GM18507 (cell line): ENCODE measurements around the gene DEPDC4.
"Not testable (repeated sequence)": the region's sequence is repeated elsewhere in the genome, so short reads cannot be mapped to it uniquely, and the experiment has no call there.

Experiments
- DNase-seq: peaks from one replicate; pipeline ENCODE4 v3.0.0; 2011; ENCODE audit warnings: low read depth; ENCODE audit not compliant: insufficient read length; ENCODE audit errors: extremely low spot score
- FAIRE-seq: peaks from 2 replicates; lab custom pipeline; 2011; peaks lifted over from hg19 to GRCh38; lab: Jason Lieb, UNC

Gene DEPDC4

DNA sequence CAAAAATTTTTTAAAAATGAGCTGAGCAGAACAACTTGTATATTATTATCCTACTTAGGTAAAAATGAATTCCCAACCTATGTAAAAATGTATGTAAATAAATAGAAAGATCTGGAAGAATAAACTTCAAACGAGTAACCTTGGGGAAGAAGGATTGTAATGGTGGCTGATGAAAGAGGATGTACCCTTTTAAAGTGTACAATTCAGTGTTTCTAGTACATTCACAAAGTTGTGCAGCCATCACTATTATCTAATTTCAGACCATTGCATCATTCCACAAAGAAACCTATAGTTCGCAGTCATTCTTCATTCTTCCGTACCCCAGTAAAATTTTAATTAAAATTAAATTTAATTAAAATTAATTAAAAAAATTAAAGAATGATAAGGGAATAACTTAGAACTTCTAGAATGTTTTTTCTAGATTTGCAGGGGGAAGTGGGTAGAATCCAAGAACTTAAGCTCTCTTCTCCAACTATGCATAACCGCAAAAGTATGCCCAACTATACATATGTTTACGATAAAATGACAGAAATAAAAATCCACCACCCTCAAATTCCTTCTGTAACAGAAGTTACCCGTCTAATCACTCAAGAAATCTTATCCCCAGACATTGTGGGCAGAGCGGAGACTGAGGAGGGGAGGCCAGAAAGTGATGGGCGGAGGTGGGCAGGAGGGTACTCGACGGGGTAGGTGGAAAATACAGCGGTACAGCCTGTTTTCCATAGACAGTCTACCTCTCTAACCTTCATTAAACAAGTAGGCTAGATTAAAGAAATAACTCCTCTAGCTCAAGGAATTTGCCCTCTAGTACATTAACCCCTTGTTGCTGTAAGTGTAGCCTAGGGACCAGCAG is 921 bp downstream of the DEPDC4 start:
- DNase-seq (no peak), FAIRE-seq (no peak)

DNA sequence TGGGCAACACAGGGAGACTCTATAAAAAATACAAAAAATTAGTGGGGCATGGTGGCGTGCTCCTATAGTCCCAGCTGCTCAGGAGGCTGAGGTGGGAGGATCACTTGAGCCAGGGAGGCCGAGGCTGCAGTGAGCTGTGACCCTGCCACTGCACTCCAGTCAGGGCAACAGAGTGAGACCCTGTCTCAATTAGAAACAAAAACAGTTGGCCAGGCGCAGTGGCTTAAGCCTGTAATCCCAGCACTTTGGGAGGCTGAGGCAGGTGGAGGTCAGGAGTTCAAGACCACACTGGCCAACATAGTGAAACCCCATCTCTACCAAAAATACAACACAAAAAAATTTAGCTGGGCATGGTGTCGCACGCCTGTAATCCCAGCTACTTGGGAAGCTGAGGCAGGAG is 1.8 kb downstream of the DEPDC4 start:
- not testable (repeated sequence) for DNase-seq, FAIRE-seq

DNA sequence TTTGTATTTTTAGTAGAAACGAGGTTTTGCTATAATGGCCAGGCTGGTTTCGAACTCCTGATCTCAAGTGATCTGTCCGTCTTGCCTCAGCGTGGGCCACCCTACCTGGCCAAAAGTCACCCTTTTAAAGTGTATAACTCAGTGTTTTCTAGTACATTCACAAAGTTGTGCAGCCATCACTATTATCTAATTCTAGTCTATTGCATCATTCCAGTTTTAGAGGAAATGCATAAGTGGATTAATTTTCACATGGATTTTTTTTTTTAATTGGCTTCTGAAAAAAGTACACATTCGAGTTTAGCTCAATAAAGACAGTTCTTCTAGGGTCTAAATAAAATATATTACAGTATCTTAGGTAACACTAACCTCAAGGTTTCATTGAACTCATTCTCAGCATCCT is 3.7 kb downstream of the DEPDC4 start:
- no peak for FAIRE-seq
- DNase-seq: no peak

DNA sequence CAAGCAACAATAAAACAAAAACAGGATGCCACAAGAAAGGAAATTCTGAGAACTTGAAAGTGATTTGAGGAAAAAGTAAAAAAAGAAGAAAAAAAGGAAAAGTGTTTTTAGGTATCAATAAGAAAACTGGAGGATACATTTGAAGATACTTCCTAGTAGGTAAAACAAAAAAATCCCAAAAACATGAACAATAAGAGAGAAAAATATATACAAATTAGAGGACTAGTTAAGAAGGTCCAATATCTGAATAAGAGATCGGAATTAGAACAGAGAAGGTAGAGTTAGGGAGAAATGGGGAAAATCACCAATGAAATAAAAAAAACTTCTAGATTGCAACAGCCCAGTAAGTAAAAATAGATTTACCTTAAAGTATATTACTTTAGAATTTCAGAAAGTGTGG is 8.8 kb downstream of the DEPDC4 start:
- no peak for FAIRE-seq
- DNase-seq: no peak

DNA sequence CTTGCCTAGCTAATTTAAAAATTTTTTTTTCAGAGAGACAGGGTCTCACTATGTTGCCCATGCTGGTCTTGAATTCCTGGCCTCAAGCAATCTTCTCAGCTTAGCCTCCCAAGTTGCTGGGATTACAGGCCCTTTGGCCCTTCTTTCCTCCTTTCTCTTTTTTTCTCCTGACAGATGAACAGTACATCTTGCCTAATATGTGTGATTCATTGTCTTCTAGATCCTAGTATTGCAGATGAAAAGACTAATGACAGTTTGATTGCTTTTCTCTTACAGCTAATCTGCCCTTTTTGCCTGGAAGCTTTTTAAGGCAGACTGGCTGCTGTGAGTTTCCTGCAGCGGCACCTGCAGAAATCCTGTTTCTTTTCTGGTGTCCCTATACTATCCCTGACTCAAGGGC is 12.0 kb downstream of the DEPDC4 start:
- FAIRE-seq (no peak), DNase-seq (no peak)

DNA sequence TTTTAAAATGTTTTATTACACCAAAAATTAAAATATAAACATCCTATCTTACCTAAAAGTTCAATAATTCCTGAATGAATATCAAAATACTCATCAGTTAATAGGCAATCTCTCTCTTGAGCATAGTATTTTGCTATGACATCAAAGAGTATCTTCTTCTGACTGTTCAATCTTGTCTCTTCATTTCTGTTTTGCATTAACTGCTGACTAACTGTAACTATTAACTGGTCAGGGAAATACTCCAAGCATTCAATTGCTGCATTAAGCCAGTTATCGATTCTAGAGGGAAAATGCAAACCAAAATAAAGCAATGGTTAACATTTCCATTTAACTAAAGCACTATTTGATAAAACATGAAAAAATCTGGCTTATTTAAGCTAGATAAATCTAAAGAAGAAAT is 13.4 kb downstream of the DEPDC4 start:
- DNase-seq (no peak), FAIRE-seq (no peak)

DNA sequence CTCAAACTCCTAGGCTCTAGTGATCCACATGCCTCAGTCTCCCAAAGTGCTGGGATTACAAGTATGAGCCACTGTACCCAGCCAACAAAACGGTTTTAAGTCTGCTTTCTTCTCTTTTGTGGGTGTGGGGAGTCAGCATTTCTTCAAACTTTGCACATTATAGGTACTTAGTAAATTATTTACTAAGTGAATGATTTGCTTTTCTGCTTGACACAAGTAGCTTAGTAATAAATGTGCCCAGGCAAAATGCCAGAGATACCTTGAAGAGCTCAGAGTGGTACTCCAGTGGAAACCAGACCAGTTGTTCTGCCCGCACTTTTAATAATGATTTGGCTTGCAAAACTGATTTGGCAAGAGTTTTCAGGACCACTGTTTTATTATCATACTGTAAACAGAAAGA is 15.0 kb downstream of the DEPDC4 start:
- FAIRE-seq (no peak), DNase-seq (no peak)

DNA sequence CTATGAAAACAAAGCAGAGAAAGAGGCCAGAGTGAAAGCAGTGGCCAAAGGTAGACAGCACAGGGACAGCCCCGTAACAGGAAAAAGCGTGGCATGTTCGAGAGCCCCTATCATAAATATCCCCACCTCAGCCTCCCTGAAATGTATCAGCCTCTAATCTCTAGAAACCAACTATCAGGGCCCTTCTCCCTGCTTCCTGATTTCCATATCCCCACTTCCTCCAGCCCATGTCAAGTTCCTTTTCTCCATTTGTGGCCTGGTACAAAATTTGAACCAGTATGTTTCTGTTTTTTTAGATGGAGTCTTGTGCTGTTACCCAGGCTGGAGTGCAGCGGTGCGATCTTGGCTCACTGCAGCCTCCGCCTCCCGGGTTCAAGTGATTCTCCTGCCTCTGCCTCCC is 16.9 kb downstream of the DEPDC4 start:
- FAIRE-seq (no peak), DNase-seq (no peak)

DNA sequence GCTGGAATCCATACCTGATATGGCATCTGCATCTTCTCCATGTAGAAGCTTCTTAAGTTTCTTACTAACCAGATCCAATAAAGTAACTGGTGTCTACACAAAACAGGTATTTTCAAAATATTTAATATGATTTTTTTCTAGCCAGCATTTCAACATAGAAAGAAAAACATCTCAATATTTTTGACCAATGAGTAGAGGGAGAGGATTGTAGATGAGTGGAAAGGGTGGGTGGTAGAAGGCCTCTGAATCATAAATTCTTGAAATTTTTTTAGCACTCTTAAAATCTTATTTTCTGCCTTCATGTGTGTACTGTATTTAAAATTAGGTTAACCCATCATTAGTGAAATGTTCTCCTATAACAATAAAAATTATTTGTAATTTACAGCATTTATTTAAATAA is 18.0 kb downstream of the DEPDC4 start:
- DNase-seq: no peak
- FAIRE-seq: no peak

DNA sequence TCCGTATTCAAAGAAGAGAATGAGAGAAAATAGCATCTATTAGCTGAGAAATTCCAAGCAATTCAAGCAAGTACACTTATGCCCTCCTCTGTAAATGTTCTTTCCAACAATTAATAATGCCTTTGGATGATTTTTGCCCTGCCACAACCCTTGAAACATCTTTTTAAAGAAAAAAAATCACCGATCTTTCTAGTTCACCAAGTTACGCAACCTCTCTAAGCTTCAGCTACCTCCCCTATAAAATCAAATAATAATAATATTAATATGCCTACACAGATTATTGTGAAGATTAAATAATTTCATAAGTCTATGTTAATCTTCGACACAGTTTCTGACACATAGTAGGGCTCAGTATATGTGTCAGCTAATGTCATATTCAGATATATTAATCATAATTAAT is 19.1 kb downstream of the DEPDC4 start:
- FAIRE-seq (no peak), DNase-seq (no peak)

DNA sequence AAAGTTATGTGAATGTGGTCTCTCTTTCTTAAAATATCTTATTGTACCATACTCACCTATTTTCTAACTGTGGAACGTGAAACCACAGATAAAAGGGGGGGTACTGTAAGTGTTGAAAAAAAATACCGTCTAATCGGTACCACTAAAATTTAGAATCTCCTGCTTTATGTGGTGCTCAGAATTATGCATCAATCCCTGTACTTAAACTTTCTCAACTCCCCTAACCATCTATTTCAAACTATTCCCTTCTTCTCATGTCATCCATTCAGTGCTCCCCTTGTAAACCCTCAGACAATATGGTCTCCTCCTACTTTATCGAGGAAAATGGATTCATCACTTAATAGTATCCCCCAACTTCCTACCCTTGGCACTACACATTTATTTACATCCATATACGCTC is 23.7 kb downstream of the DEPDC4 start:
- FAIRE-seq (no peak), DNase-seq (no peak)

DNA sequence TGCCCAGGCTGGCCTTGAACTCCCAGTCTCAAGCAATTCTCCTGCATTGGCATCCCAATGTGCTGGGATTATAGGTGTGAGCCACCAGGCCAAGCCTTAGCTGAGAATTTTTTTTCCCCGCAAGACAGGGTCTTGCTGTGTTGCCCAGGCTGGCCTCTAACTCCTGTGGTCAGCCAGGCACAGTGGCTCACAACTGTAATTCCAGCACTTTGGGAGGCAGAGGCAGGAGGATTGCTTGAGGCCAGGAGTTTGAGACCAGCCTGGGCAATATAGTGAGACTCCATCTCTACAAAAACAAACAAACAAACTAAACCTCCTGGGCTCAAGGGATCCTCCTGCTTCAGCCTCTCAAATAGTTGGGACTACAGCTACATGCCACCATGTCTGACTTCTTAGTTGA is 27.3 kb downstream of the DEPDC4 start:
- FAIRE-seq: no peak
- no peak for DNase-seq

DNA sequence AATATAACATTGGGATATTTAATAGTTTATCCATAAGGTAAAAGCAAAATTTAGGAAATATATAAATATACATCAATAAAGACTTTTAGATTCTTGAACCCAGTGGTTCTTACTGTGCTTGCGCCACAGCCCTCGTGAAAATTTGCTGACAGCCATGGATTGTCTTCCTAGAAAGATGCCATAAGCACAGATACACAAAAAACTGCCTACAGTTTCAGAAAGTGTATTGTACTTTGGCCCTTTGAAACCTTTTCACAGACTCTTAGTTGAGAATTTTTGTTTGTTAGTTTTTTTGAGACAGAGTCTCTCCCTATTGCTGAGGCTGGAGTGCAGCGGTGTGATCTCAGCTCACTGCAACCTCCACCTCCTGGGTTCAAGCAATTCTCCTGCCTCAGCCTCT is 28.1 kb downstream of the DEPDC4 start:
- FAIRE-seq (no peak), DNase-seq (no peak)

DNA sequence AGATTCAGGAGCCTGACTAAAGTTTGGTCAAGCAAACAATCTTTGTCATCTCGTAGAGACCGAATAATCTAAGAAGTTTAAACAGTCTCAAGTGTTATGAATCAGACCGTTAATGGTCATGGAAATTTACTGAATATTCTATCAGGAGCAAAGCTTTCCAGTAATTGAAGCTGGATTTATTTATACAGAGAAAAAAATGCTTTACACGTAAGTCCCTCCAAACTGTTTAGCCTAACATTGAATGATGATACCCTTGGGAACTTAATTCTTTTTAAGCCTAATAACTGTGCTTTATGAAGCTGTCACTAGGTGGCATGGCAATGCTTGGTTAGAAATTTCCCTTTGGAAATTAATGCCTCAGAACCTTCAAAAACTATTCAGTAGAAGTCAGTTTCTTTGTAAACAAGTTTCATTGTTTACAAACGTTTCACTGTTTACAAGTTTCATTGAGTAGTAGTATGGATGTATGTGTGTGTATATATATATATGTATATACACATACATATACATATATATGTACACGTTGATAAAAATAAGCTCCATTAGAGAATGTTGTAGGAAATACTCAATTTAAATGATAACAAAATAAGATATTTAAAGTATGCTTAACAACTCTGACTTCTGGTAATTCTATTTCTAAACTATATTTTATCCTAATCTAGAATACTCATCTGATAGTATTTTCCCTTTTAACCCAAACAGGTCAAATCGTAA is 32.1 kb downstream of the DEPDC4 start:
- DNase-seq: peak; percentile 7

DNA sequence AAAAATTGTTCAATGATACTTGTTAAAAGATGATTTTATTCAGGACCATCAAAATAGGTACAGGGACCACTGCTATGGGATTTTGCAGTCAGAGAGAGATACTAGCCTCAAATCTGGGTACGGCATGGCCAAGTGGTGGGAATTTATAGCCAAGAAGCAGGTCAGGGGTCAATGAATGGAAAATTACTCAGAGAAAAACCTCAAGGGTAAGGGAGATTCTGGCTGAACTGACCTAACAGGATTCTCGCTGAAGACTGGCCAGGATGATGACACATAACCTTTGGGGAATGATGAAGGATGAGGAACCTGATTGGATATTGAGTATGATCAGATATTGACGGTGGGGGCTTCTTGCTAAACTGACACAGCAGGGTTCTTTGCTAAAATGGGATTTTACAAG is 32.7 kb downstream of the DEPDC4 start:
- DNase-seq (no peak), FAIRE-seq (no peak)

More for the DNA sequence above, 32.1 kb downstream of the DEPDC4 start:
- peak; percentile 67 for FAIRE-seq

DNA sequence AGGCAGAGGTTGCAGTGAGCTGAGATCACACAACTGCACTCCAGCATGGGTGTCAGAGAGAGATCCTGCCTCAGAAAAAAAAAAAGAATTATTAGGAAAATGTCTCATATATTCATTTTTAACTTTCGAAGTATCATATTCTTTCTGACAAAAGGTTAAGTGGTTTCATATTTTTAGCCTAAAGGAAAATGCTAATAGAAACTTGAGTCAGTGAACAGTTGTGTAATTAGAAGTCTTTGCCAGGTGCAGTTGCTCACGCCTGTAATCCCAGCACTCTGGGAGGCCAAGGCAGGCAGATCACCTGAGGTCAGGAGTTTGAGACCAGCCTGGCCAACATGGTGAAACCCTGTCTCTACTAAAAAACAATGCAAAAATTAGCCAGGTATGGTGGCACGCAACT is 35.0 kb downstream of the DEPDC4 start:
- not testable (repeated sequence) for FAIRE-seq, DNase-seq

DNA sequence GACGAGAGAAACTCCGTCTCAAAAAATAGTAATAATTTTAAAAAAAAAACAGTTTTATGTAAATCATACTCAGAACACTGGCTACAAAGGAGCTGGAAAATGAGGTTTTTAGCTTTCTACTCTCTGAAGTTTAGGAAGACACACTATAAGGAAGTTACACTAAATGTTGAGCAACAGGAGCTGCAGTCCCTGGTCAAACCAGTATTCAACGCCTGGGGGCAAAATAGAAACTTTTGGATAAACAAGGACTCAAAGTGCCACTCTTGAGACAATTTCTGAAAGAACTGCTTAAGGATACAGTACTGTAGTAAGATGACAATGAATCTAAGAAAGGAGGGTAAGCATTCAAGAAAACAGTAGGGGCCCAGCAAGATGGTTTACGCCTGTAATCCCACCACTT is 37.0 kb downstream of the DEPDC4 start:
- no peak for FAIRE-seq
- DNase-seq: no peak

DNA sequence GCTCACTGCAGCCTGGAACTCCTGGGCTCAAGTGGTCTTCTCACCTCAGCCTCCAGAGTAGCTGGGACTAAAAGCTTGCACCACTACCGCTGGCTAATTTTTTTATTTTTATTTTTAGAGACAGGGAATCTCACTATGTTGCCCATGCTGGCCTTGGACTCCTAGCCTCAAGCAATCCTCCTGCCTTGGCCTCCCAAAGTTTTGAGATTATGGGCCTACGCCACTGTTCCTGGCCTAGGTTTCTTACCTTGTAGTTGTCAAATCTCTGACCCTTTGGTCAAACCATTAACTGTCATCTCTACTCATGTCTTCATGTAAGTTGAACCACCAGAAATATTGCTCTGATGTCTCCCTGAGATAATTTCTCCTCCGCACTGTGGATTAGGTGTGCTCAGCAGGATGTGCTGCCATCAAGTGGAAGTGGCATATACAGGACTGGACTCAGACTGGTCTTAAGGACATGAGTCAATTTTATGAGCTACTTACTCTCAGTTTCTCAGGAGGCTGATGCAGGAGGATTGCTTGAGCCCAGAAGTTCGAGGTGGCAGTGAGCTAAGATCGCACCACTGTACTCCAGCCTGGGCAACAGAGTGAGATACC is 37.7 kb downstream of the DEPDC4 start:
- FAIRE-seq: no peak
- no peak for DNase-seq

DNA sequence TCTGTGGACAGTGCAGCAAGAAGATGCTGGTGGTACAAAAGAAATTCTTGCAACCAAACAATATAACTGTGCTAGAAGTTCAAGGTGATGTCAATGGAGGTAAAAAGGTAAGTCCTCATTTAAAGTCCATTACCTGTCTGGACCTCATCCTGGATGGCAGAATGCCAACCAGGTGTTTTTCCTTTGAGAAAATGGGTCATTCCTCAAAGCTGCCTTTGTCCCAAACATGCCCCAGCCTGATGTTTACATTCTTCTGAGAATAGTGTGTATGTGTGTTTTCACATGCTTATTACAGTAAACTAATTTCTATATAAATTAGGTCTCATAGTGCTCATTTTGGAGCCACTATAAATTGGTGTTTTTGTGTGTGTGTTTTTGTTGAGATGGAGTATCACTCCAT is 41.4 kb downstream of the DEPDC4 start:
- no peak for FAIRE-seq
- no peak for DNase-seq

DNA sequence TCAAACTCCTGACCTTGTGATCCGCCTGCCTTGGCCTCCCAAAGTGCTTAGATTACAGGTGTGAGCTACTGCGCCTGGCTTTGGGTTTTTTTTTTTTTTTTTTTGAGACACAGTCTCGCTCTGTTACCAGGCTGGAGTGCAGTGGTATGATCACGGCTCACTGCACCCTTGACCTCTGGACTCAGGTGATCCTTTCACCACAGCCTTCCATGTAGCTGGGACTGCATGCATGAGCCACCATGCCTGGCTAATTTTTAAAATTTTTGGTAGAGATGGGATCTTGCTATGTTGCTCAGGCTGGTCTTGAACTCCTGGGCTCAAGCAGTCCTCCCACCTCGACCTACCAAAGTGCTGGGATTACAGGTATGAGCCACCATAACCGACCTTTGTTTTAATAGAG is 44.7 kb downstream of the DEPDC4 start:
- DNase-seq, FAIRE-seq: not testable (repeated sequence)

DNA sequence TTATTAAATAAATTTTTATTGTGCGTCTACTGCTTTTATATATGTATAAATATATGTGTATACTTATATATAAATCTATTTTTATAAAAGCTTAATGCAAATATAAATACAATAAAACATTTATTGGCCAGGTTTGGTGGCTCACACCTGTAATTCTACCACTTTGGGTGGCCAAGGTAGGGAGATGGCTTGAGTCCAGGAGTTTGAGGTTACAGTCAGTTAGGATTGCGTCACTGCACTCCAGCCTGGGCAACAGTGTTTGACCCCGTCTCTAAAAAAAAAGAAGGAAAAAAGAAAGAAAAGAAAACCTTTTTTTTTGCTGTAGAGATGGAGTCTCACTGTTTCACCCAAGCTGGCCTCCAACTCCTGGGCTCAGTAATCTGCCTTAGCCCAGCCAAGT is 45.4 kb downstream of the DEPDC4 start:
- no peak for FAIRE-seq
- no peak for DNase-seq
